Hematopoietic multipotent progenitor cell (in vitro differentiated cells): Measurements from ENCODE around the gene HLA-DPB1. TPM values are rescaled to one million over a fixed set of nuclear protein-coding genes. Genes with fewer than 3 reads are reported as not detected.
A peak's percentile ranks its signal among the peaks of the same experiment; 100 is the strongest.

Experiments used
- DNase-seq, 3 donors: peaks; one replicate each; pipeline ENCODE4 v3.0.0-alpha.2; 2011 to 2015; ENCODE audit warnings: low read depth in 2 of 3, low spot score in 2 of 3
- total RNA-seq: library from RNA; depleted of rRNA; stranded (reverse); fragments of >200 nt; gene quantifications from one replicate; pipeline ENCODE4 v1.2.3, GENCODE V29; 2012

The HLA-DPB1 gene
- total RNA-seq, 1 donor = 396 TPM

DNA sequence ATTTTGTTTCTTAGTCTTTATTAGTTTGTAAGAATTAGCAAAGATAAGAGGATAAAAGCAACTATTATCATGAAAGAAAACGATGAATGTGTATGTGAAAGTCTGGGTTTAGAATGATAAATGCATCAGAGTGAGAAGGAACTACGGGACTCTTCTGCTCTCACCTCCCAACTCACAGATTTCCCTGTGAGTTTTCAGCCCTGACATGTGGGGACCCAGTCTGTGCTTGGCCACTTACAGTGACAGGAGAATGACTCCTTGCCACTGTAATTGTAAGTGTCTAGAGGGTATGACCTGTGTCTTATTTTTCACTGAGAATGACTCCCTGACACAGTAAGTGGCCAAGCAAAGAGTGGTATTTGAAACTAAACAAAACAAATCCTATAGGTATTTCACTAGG is 4.9 kb upstream of the HLA-DPB1 start:
- DNase-seq = no peak

DNA sequence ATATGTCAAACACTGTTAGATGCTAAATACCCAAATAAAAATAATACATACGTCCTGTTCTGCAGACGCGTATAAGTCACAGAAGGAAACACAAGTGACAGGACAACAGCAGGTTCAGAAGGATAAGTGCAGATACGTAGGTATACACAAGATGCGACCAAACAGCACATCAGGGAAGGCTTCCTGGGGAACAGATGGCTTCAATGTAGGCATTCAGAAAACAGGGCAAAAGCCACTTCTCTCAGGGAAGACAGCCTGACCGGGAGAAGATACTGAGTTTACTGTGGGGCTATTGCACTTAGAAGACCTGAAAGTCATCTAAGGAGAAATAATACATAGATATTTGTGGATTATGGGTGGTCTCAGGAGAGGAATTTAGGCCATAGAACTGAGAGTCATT is 4.2 kb upstream of the HLA-DPB1 start:
- DNase-seq = no peak

DNA sequence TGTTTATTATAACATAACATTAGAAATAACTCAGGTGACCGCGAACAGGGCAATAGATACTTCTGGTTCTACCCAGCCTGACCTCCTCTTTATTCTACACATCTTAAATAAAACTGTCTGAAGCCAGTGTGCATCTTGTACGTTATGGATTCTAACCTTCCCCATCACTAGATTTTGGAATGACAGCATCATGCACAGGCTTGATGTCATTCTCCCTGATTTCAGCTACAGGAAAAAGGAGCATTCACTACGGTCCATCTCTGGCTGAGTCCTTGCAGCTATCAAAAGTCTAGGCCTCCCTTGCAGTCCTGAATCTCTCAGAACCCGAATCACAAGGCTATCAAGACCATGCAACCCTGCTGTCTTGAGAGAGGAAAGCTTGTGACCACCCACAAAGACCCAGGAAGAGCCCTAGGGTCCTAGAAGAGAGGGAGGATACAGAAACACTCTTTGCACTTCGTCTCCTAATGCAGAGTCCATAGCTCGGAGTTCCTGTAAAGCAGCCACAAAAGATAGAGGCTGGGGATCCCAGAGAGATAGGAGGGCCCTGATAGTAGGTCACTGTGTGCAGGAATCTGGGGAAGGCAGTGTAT is 3.2 kb upstream of the HLA-DPB1 start:
- DNase-seq = no peak

DNA sequence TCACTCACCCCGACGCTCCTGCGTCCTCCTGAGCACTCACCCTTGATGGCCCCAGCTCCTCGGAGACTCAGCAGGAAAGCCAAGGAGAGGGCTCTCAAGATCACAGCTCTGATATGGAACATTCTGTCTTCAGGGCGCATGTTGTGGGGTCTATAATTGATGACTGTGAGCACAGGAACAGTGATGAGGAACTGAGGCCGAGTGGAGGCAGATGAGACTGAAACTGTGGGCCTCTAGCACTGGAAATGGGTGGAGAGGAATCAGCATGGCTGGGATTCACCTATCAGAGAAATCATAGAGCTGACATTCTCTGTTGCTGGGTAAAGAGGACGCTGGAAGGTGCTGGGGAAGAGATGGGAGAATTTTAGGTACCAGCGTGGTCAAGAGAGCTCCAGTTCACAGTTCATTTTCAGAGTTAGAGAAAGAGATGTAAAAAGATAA is 2.3 kb upstream of the HLA-DPB1 start, which contains the start of gene HLA-DPA1:
TSS of gene HLA-DPA1 (minus strand) at position 219 of the 441 bp plus-strand sequence.
- DNase-seq = peak; percentile 25 to 82 (median 68)

DNA sequence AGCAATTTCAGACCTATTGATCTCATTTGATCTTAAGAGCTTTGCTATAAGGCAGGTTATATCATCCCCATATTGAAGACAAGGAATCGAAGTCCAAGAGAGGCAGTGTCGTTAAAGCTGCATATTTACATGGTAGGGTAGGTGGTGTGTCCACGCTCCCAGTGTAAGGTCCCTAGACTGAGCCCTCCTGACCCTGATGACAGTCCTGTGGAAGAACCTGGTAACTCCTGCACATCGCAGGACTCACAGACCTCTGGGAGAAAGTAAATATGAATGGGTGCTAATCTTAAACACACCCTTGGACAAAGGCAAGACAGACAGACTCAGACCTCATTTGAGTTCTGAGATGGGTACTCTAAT is 602 bp upstream of the HLA-DPB1 start:
- DNase-seq = no peak

DNA sequence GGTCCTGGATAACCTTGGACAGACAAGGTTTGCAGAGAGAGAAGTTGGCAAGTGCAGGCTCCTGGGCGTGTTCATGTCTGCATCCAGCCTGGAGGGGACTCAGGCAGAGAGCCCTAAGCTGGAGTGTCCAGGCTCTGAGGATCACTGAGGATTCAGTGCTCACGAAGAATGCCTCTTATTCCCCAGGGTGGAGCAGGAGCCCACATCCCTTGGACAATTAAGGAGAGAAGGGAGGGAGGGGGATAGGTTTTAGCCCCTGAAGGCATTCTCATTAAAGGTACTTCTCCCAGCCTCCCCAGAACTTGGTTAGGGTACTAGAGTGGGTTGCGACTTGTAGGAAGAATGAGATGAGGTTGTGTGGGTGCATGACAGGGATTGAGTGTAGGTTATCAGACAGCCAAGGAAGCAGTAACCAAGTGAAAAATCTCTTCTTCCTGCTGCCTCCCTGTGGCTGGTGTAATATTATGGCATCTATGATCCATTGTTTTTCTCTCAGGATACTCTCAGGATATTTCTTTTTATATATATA is 680 bp downstream of the HLA-DPB1 start:
- no peak for DNase-seq

DNA sequence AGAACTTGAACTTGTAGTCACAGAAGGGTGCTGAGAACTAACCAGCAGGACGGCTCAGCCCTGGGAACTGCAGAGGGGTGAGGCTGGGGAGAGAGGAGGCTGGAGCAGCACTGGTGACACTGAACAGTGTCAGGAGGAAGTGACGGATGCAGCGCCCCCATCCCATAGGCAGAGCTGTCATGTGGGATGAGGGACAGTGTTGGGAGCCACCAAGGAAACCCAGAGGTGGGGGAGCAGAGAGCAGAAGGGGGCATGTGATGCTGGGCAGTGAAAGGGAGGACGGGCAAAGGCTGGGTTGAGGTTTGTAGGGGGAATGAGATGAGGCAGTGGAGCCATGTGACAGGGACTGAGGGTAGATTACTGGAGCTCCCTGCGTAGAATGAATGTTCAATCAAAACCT is 2.1 kb downstream of the HLA-DPB1 start:
- DNase-seq = no peak

DNA sequence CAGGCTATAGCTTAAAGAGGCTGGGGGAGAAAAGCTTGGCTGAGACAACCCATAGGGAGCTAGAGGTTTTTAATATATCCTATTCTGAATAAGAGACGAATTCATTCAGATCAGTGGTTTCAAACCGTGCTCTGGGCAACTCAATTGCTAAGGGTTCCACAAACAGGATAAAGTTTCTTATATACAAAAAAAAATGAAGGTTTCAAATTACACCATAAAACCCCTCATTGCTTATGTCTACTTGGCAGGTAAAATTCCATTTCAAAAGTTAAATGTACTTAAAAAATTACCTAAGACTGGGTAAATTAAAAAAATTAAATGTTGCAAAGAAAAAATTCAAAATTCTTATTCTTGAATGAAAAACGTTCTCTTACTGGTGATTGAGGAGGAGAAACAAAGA is 2.7 kb downstream of the HLA-DPB1 start:
- no peak for DNase-seq

DNA sequence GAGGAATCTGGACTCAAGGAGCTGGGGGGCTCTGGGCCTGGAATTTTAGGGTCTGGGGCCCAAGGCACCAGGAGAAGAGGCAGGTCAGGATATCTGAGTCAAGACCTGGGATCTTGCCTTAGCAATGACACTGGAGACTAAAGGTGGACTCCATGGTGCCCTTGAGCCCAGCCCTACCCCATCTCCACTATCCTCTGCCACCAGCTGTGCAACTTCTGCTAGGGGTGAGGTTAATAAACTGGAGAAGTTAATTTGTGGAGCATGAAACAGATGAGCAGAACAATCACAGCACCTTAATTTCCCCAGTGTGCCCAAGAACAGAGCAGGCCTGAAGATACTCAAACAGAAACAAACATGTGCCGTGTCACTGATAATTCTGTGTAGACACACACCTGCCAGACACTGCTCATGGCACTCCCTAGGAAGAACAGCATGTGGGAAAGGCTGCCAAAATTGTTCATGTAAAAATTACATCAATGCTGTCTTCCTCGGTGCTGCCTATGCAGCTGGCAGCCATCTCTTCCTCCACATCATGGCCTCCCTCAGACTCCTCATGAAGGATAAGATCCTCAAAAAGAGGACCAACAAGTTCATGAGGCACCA is 3.2 kb downstream of the HLA-DPB1 start:
- DNase-seq = no peak

DNA sequence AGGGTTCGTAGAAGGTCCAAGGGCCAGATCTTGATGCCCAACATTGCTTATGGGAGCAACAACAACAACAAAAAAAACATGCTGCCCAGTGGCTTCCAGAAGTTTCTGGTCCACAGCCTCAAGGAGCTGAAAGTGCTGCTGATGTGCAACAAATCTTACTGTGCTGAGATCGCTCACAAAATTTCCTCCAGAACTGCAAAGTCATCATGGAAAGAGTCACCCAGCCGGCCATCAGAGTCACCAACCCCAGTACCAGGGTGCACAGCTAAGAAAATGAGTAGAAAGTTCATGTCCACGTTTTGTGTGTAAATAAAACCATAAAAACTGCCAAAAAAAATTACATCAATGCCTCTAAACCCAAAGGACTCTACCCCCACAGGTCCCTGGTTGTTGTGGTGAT is 3.8 kb downstream of the HLA-DPB1 start:
- no peak for DNase-seq

DNA sequence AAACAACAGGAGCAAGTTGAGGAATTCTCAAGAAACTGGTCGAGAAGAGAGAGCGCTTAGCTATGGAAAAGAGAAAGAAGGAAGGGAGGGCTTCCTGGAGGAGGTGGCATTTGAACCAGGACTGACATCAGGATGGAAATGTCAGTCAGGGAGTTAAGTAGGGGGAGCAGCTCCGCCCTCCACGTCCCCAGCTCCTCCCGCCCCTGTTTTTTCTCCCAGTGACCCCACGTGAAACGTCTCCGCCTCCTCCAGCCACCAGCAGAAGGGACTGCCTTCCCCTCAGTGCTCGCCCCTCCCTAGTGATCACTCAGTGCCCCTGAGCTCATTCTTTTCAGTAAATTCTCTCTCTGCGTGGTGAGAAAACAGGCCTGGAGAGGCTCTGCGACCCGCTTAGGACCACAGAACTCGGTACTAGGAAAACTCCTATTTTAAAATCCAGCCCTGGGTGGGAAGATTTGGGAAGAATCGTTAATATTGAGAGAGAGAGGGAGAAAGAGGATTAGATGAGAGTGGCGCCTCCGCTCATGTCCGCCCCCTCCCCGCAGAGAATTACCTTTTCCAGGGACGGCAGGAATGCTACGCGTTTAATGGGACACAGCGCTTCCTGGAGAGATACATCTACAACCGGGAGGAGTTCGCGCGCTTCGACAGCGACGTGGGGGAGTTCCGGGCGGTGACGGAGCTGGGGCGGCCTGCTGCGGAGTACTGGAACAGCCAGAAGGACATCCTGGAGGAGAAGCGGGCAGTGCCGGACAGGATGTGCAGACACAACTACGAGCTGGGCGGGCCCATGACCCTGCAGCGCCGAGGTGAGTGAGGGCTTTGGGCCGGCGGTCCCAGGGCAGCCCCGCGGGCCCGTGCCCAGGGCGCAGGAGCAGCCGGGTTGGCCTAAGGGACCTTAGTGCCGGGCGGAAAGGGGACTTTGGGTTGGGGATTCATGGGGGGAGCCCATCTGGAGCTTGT is 4.6 kb downstream of the HLA-DPB1 start:
- DNase-seq = peak in 2 of 3 donors; percentile 36 to 53

DNA sequence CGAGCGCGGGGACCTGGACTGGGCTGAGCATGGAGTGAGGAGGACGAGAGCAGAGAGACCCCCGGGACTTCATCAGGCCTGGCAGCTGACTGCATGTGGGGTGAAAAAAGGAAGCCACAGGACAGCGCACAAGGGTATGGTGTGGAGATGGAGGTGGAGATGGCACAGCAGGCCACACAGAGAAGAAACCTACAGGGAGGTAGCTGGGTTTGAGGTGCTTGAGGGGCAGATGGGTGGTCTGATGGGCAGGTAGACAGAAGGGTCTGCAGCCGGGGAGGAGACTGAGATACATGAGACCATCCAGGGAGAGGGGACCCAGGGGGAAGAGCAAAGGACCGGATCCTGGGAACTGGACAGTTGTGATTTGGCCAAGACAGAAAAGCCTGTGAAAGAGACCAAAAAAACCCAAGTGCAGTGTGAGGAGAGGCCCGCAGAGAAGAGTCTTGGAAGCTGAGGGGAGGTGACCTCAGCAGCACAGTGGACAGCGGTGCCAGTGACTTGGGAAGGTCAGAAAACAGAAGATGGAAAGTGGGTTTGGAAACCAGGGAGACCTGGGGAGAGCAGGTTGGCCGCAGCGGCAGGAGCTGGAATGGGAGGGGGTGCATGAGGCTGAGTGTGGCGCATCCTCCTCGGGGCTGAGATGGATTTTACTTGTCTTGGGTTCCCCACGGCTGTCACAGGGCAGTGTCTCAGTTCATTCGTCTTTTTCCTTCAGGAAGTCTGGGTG is 5.5 kb downstream of the HLA-DPB1 start:
- no peak for DNase-seq

DNA sequence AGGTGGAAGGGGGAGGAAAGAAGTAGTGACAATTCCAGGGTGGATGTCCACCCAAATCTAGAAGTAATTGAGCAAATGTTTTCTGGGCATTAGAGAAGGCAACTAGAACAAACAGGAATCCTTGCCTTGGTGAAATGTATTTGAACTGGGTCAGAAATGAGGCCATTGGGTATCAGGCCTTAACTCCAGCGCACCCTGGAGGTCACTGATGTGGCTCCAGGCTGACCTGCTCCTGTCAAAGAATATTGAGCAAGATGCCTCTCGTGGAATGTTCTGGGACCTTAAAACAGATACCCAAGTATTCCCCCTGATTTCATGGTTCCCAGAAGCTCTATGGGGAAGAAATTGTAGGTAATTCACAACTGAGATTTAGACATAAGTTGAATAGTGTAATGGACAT is 6.9 kb downstream of the HLA-DPB1 start:
- DNase-seq = peak in 2 of 3 donors; percentile 58 to 74

DNA sequence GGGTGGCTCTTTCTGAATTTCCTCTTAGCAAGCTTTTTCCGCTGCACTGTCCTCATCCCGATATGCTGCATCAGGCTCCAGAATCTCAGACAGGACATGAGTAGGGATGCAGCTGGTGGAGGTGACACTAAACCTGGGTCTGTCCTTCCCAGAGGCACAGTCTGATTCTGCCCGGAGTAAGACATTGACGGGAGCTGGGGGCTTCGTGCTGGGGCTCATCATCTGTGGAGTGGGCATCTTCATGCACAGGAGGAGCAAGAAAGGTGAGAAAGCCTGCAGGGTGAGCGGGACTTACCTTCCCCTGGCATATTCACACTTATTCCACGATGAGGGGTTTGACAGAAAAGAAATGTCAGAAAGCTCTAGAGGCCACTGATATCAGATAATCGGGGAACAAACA is 9.8 kb downstream of the HLA-DPB1 start:
- no peak for DNase-seq

DNA sequence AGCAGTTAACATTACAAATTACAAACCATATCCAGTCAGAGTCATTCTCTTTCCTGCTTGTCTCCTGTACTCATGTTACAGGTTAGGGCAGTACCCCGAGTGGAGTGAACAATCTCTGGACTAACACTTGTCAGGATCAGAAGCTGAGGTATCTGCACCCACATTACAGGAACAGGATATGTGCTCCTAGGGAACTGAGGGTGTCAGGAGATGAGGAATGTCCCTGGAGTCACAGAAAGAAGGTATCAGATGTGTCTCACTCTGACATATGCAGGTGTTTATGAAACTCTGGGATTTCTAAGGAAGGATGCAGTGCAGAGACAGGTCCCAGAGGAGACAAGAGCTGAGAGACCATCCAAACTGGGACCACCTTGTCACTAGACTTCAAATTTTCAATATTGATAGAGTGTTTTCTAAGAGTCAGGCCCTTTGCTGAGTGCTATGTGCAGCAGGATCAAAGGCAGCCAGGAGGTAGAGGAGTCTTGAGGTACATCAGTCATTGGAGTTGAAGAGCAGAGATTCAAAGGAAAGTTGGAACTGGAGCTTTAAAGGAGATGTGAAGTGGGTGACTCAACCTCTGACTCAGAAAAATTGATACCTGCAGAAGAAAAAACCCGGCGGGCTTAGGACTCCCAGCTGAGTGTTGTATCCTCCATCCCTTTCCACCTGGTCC is 12.6 kb downstream of the HLA-DPB1 start:
- no peak for DNase-seq

DNA sequence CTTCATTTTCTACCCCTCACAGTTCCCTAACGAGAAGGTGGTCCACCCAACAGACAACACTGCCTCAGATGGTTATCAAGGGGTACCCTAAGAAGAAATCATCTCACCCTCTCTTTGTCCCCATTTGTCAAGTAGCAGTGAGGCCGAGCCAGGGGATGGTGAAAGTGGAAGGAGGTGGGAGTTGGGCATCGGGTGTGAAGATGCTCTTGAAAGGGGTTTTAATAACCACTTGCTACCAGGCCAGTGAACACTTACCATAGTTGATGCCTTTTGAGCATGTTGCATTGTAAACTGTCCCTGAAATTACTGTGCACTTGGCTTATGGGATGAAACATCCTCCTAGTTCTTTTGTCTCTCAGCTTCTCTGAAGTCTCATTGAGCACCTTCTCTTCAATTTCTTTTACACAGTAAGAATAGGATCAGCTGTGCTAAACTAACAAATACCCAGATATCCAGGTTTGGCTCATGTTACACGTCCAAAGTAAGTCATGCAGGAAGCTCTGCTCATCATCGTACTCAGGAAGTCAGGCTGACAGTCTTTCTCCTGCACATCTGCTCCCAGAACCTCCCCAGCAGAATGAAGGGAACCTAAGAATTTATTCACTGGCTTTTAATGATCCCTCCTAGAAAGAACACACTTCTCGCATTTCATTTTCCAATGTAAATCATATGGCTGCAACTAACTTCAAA is 13.3 kb downstream of the HLA-DPB1 start:
- DNase-seq = no peak

DNA sequence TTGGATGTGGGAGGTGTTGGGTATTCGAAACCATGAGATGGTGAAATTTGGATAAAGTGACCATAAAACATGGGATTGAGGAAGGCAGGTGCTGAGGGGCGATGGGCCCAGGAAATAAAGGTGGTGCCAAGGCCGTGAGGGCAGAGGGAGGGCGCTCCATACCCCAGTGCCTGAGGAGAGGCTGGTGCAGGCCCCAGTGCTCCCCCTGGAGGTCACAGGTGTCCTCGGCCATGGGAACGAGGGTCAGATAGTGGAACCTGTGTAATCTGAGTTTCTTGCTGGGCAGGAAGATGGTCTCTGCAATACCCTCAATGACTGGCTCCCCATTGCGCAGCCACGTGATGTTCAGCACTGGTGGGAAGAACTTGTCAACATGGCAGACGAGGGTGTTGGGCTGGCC is 16.2 kb downstream of the HLA-DPB1 start:
- DNase-seq = peak in 2 of 3 donors; percentile 58 to 64

DNA sequence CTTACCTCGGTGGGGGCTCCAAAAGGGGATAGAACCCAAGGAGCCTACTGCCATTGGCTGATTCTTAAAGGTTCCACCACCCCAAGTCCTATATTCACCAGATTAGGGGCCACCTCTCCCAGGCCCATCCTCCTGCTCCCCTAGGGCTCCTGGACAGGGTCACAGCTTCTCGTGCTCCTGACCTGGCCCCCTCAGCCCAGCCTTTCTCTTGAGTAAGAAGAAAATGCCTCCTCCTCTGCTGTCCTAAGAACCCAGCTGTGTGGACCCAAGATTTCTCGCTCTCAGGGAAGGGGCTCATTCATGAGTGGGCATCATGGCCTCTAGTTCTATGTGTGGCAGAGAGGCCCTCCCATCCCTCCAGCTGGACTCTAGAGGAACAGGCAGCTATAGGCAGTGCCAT is 16.6 kb downstream of the HLA-DPB1 start:
- no peak for DNase-seq

DNA sequence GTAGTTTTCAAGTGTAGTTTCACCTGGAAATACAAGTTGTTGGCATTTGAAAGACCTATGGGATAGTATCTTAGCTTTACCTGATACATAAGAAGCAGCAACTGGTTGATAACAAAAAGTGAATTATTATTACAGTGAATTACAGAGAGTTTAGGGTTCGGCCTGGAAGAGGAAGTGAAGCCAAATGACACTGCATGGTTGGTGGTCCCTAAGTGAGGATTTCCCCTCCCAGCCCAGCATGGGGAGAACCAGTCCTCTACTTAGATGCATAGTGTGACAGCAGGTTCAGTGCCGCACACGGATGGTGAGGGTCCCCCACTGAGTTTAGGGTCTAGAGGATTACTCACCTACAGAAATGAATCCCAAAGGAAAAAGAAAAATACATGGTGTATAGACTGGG is 18.1 kb downstream of the HLA-DPB1 start:
- DNase-seq = no peak

DNA sequence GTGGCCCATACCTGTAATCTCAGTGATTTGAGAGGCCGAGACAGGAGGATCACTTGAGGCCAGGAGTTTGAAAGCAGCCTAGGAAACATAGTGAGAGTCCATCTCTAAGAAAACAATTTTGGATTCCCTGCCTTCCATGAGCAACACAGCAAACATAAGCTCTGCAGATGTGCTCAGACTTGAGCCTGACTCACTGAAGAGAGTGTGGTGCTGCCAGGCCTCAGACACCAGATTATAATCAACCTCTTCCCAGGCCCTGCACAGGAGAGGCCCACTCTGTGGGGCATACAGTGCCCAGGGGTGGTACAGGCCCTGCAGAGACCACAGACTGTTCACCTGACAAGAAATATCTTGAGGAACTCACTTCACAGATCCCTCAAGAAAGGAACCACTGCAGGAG is 19.9 kb downstream of the HLA-DPB1 start:
- DNase-seq = no peak
